NCI-H345 treated with DMSO at 0.1 percent for 48 hours (cell line): ENCODE data around the gene RHEX.
"Not testable (repeated sequence)": the region's sequence is repeated elsewhere in the genome, so short reads cannot be mapped to it uniquely, and the experiment has no call there.

Experiments
- DNase-seq: peaks from one replicate; lab custom pipeline; 2025; ENCODE audit not compliant: unreplicated experiment; lab: John Stamatoyannopoulos, UW

RHEX gene

DNA sequence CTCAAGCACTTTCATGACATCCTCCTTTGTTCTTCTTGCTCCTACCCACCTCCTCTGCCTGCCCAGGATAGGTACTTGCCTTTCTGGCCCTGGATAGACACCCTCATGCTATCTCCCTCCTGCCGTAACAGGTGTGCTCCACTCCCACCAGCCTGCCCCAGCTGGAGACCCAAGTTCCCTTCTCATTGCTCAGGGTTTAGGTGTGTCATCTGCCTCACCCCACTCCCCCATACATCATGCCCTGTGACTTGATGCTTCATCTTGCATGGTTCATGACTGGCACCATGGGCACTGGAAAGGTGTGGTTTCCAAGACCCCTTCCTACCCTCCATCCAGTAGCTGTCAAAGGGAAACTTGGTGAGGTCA, 5.9 kb downstream of the RHEX start:
- no peak for DNase-seq

- no peak for DNase-seq
Observed at GRCh38 chr1:206059355-206059915, 6.5 kb downstream of the RHEX start.

- DNase-seq = no peak
Observed at GRCh38 chr1:206060844-206061243, 7.9 kb downstream of the RHEX start.

DNA sequence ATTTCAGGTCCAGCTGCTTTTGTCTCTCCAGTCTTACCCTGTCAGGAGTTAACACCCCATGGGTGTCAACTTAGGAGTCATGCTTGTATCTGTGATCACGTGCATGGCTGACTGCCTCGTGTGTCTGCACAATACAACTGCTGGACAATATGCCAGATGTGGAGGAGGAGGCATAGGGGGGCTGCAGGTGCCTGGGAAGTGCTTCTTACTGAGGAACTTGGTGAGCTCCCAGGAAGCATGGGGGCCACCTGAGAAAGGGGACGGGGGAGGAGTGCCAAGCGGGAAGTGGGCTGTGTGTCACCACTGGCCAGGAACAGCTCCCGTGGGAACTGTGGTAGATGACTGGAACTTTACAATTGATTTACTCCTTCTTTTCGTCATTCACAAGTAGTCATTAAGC, 9.5 kb downstream of the RHEX start:
- DNase-seq = no peak

DNA sequence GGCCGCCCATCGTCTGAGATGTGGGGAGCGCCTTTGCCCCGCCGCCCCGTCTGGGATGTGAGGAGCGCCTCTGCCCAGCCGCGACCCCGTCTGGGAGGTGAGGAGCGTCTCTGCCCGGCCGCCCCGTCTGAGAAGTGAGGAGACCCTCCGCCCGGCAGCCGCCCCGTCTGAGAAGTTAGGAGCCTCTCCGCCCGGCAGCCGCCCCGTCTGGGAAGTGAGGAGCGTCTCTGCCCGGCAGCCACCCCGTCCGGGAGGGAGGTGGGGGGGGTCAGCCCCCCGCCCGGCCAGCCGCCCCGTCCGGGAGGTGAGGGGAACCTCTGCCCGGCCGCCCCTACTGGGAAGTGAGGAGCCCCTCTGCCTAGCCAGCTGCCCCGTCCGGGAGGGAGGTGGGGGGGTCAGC, 11.0 kb downstream of the RHEX start:
- not testable (repeated sequence) for DNase-seq

GRCh38 chr1:206064501-206064900, 11.5 kb downstream of the RHEX start:
- not testable (repeated sequence) for DNase-seq

DNA sequence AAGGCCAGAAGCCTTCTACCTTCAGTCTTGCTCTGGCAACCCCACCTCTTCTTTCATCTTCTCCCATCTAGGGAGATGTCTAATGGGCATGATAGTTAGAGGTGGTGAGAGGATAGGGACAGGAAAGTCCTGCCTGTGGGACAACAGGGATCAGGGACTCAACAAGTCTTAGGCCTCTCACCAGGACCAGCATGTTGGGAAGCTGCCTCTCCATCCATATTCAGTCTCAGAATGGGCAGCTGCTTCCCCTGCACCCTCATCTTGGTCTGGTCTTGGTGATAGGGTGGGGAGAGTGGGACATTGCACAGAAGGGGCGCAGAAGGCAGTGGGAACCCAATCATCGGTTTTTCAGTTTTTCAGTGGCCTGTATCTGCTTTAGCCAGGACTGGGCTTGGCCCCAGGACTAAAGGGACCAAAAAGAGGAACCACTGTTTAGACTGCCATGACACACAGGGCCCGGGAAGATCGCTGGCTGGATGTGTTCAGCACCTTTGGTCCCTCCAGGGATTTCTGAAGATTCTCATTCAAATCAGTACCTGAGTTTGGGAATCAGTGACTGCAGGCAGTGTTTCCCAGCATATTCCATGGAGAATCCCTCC, 12.7 kb downstream of the RHEX start:
- DNase-seq = no peak

DNA sequence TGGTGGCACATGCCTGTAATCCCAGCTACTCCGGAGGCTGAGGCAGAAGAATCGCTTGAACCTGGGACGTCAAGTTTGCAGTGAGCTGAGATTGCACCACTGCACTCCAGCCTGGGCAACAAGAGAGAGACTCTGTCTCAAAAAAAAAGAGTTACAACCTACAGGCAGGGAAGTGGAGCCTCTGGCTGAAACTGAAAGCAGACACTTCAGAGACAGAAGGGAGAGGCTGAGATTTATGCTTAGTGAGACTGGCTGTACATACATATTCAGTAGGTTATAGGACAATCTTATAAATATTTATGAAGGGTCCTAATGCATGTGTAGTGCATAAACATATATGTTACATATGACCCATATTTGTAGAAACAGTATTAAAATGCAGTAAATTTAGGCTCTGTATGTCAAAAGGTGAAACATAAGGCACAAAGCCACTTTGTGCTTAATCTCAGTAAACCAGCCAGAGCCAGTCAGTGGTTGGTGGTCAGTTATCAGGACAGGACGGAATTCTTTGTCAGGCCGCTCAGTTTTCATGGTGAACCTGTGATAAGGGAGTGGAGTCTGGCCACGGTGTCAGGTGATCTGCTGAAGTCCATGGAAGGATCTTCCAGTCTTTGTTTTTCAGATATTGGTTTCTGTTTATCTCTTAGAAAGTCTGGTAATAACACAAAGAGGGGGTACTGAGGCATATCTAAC, 13.7 kb downstream of the RHEX start:
- no peak for DNase-seq

DNA sequence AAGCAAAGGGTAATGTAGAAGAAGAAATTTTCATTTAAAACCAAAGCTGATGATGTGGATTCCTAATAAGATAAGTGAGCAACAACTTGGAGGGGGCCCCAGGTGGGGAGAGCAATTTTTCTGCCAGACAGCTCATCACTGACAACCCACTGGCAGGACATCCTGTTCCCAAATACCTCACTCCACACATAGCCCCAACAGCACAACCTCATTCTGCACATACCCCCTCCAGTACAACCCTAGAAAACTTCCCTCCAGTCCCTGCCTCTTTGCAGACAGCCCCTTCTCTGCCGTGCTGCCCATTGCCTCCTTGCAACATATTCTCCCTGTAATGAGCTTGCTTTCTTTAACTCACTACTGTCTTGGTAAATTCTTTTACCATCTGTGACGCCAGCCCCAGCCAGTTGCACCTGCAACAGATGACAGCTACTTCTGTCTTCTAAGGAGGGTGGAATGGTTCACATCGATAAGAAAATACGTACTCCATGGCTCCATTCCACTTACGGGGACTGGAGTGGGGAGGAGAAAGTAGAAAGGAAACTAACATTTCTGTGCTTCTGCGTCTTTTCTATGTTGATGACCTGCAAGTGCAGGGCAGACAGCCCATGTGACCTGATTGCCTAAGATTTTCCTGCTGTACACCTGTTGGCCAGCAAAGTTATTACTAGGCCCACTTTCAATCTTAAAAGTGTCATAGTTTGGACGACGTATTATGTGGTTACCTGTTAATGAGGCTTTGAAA, 14.7 kb downstream of the RHEX start:
- DNase-seq = no peak

GRCh38 chr1:206068314-206068713, 15.3 kb downstream of the RHEX start:
- DNase-seq = no peak

GRCh38 chr1:206070627-206071304, 17.8 kb downstream of the RHEX start:
- no peak for DNase-seq

- no peak for DNase-seq
Observed at GRCh38 chr1:206074839-206075238, 21.9 kb downstream of the RHEX start.

- no peak for DNase-seq
Observed at GRCh38 chr1:206075786-206076755, 23.1 kb downstream of the RHEX start.

DNA sequence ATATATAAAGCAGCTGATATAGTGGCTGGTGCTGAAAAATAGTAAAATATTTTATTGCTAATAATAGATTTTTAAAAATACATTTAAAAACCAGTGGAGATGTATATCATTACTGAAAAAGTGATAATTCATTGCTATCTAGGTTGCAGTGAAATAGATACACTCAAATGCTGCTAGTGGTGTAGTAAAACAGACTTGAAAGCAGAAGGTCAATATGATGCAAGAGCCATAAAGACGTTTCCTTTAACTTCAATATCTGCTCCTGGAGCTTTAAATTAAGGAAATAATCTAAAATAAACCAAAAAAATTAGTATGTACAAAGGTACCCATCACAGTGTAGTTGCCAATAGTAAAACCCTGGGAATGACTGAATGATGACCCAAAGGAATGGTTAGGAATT, 26.2 kb downstream of the RHEX start:
- no peak for DNase-seq

DNA sequence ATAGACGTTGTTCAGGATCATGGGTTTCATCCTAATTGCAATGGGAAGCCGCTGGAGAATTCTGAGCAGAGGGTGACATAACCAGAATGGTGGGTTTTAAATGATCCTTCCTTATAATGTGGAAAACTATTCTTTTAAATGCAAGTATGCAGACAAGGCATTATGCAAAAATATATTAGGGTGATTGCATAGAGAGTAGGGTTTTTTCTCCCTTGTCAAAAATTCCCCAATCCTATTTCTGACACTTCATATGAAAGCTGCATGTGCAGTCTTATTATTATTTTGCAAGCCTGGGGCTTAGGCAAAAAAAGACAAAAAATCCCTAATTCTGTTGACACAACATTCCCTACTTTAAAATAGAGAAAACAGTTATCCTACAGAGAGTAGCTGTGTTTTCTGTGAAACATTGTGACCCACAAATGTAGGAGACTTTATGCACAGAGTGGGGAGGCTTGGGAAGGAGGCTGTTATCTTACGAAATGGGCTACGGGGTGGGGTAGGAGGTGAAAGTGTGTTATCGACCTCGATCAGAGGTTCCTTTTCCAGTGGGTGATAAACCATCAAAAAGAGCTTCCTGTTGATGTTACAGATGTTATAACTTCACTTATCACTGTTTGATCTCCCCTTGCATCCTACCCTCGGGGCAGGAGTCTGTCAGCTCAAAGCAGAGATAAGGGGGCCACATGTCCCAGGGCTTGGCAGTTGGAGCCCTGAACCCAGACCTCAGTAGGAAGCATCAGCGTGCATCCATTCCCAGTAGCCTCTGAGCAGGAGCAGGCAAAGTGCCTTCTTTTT, 27.2 kb downstream of the RHEX start:
- DNase-seq = no peak

GRCh38 chr1:206081856-206082255, 28.9 kb downstream of the RHEX start:
- DNase-seq = no peak

- DNase-seq = no peak
Observed at GRCh38 chr1:206082831-206083695, 30.1 kb downstream of the RHEX start.

- no peak for DNase-seq
Observed at GRCh38 chr1:206083750-206084149, 30.8 kb downstream of the RHEX start.

- no peak for DNase-seq
Observed at GRCh38 chr1:206087091-206087490, 34.1 kb downstream of the RHEX start.
